KMS-11 (cell line): ENCODE measurements around the gene TEDC1.
A peak's percentile ranks its signal among the peaks of the same experiment; 100 is the strongest.

Experiments
- H2AFZ ChIP-seq: fragments of 200-600 bp; sonication (generic); 2 replicates; pipeline ENCODE4 v1.6.1; 2016; ENCODE audit warnings: antibody characterized with exemption, mixed run types, low read depth
- H3K27ac ChIP-seq: fragments of 200-600 bp; sonication (generic); 2 replicates; pipeline ENCODE4 v1.6.1; 2016; ENCODE audit warnings: mild to moderate bottlenecking, mixed run types
- H3K27me3 ChIP-seq: fragments of 200-600 bp; sonication (generic); 2 replicates; pipeline ENCODE4 v1.6.1; 2017; ENCODE audit warnings: mild to moderate bottlenecking, low read depth, mixed run types, moderate library complexity; ENCODE audit not compliant: insufficient read depth
- H3K36me3 ChIP-seq: fragments of 200-600 bp; sonication (generic); 2 replicates; pipeline ENCODE4 v1.6.1; 2017; ENCODE audit warnings: mild to moderate bottlenecking, mixed run types; ENCODE audit not compliant: insufficient read depth
- H3K4me1 ChIP-seq: fragments of 200-600 bp; sonication (generic); 2 replicates; pipeline ENCODE4 v1.6.1; 2016; ENCODE audit warnings: mild to moderate bottlenecking, low read depth, mixed run types; ENCODE audit not compliant: poor library complexity, severe bottlenecking
- H3K4me2 ChIP-seq: fragments of 200-600 bp; sonication (generic); 2 replicates; pipeline ENCODE4 v1.7.0; 2016; ENCODE audit warnings: mild to moderate bottlenecking, mixed run types
- H3K4me3 ChIP-seq: fragments of 200-600 bp; sonication (generic); IDR thresholded peaks from 2 replicates; pipeline ENCODE4 v1.6.1; 2017; ENCODE audit warnings: low read depth, low read length, mixed read lengths; ENCODE audit not compliant: insufficient read depth
- H3K79me2 ChIP-seq: fragments of 200-600 bp; sonication (generic); 2 replicates; pipeline ENCODE4 v1.6.1; 2016; ENCODE audit warnings: low read depth, mixed run types; ENCODE audit not compliant: insufficient read depth
- H3K9ac ChIP-seq: fragments of 200-600 bp; sonication (generic); 2 replicates; pipeline ENCODE4 v1.6.1; 2016; ENCODE audit warnings: mild to moderate bottlenecking, mixed run types
- H4K20me1 ChIP-seq: fragments of 200-600 bp; sonication (generic); 2 replicates; pipeline ENCODE4 v1.6.1; 2016; ENCODE audit warnings: mild to moderate bottlenecking, mixed run types; ENCODE audit not compliant: insufficient read depth
- CTCF ChIP-seq: fragments of 200-600 bp; sonication (generic); conservative IDR thresholded peaks from 2 replicates; pipeline ENCODE4 v1.6.1; 2017; ENCODE audit warnings: low read depth, mild to moderate bottlenecking, antibody characterized with exemption, low read length, moderate library complexity, mixed read lengths

Gene TEDC1

GRCh38 chr14:105478398-105479251 lies 12.4 kb upstream of the TEDC1 start:
- H2AFZ ChIP-seq = peak overlapping the region; percentile 22; the same call in 1 of the 2 replicates
- no peak overlapping the region for H3K27ac ChIP-seq
- no peak overlapping the region for H3K9ac ChIP-seq
- no peaks in the 10 kb centered on the region for H4K20me1 ChIP-seq
- peaks cover 44% of the 10 kb centered on the region for H3K4me1 ChIP-seq
- no peak overlapping the region for H3K4me3 ChIP-seq
- H3K79me2 ChIP-seq = no peaks in the 10 kb centered on the region
- H3K36me3 ChIP-seq = no peaks in the 10 kb centered on the region
- H3K4me2 ChIP-seq = peak overlapping the region; percentile 39; the same call in 1 of the 2 replicates
- H3K27me3 ChIP-seq = peaks cover 54% of the 10 kb centered on the region
- no peak for TF ChIP-seq CTCF

GRCh38 chr14:105479431-105480158 lies 11.5 kb upstream of the TEDC1 start:
- TF ChIP-seq CTCF = no peak
- Histone ChIP-seq H3K79me2 (no peaks in the 10 kb centered on the region), H3K27ac (no peak overlapping the region), H3K4me3 (no peak overlapping the region), H2AFZ (no peak overlapping the region), H3K4me2 (peak overlapping the region; percentile 25; the same call in 1 of the 2 replicates), H3K27me3 (peaks cover 54% of the 10 kb centered on the region), H4K20me1 (no peaks in the 10 kb centered on the region), H3K9ac (no peak overlapping the region), H3K4me1 (peaks cover 43% of the 10 kb centered on the region), H3K36me3 (no peaks in the 10 kb centered on the region)

GRCh38 chr14:105480199-105480746 lies 10.8 kb upstream of the TEDC1 start:
- no peaks in the 10 kb centered on the region for H3K36me3 ChIP-seq
- no peak overlapping the region for H2AFZ ChIP-seq
- H3K27ac ChIP-seq = no peak overlapping the region
- H3K4me2 ChIP-seq = peak overlapping the region; percentile 100
- TF ChIP-seq CTCF = no peak
- no peaks in the 10 kb centered on the region for H4K20me1 ChIP-seq
- peaks cover 49% of the 10 kb centered on the region for H3K27me3 ChIP-seq
- H3K4me3 ChIP-seq = no peak overlapping the region
- no peaks in the 10 kb centered on the region for H3K79me2 ChIP-seq
- peaks cover 39% of the 10 kb centered on the region for H3K4me1 ChIP-seq
- H3K9ac ChIP-seq = peak overlapping the region; percentile 100; the same call in 1 of the 2 replicates

GRCh38 chr14:105480807-105481801 lies 9.9 kb upstream of the TEDC1 start:
- Histone ChIP-seq H3K36me3 (no peaks in the 10 kb centered on the region), H3K9ac (peak overlapping the region; percentile 100), H3K79me2 (no peaks in the 10 kb centered on the region), H2AFZ (peak overlapping the region; percentile 83), H4K20me1 (no peaks in the 10 kb centered on the region), H3K4me3 (peak overlapping the region; percentile 75), H3K27ac (peak overlapping the region; percentile 99), H3K4me2 (peak overlapping the region; percentile 100), H3K4me1 (peaks cover 35% of the 10 kb centered on the region), H3K27me3 (peaks cover 41% of the 10 kb centered on the region)
- peak; percentile 97 for TF ChIP-seq CTCF
